Stomach (tissue), 9 donors: ENCODE results near the gene HPS1. TPM values are rescaled to one million over a fixed set of nuclear protein-coding genes. Genes with fewer than 3 reads are reported as not detected.

Experiments used
- DNase-seq, 2 donors: peaks; one replicate each; pipeline versions ENCODE4 v3.0.0 to v3.0.0-alpha.2; 2013 to 2019
- H3K27ac ChIP-seq, 5 donors: fragments of 200-600 bp in 4 of 5; sonication (generic) in 4 of 5; one replicate each; pipeline ENCODE4 v1.5.1; 2013 to 2019; ENCODE audit warnings: mild to moderate bottlenecking in 1 of 5, moderate library complexity in 1 of 5
- H3K27me3 ChIP-seq, 3 donors: fragments of 200-600 bp; sonication (generic); one replicate each; pipeline ENCODE4 v1.5.1; 2017 to 2019; ENCODE audit warnings: mixed run types in 1 of 3
- H3K36me3 ChIP-seq, 4 donors: fragments of 200-600 bp; sonication (generic); 1 replicate in 3 of 4; 2 replicates in 1 of 4; pipeline ENCODE4 v1.5.1; 2016 to 2019
- H3K4me1 ChIP-seq, 4 donors: fragments of 200-600 bp; sonication (generic); one replicate each; pipeline ENCODE4 v1.5.1; 2016 to 2019
- H3K4me3 ChIP-seq, 4 donors: fragments of 200-600 bp; sonication (generic) in 3 of 4; one replicate each; pipeline ENCODE4 v1.5.1; 2016 to 2019; ENCODE audit warnings: mild to moderate bottlenecking in 1 of 4
- H3K9me3 ChIP-seq, 4 donors: fragments of 200-600 bp; sonication (generic); one replicate each; pipeline ENCODE4 v1.5.1; 2016 to 2019
- CTCF ChIP-seq, 7 experiments: fragments of 450-650 bp in 4 of 7; fragments of 200-600 bp in 3 of 7; sonication (generic) in 3 of 7; IDR thresholded peaks; one replicate each; pipeline ENCODE4 v1.5.1; 2016 to 2019; ENCODE audit warnings: antibody characterized with exemption in 7 of 7, control low read depth in 2 of 7, mild to moderate bottlenecking in 1 of 7
- EP300 ChIP-seq: sonication (generic); formaldehyde crosslinking; IDR thresholded peaks from one replicate; pipeline ENCODE4 v1.6.1; 2017; ENCODE audit warnings: antibody characterized with exemption
- POLR2A ChIP-seq, 4 donors: fragments of 450-650 bp; IDR thresholded peaks; one replicate each; pipeline ENCODE4 v1.6.1; 2016; ENCODE audit warnings: antibody characterized with exemption in 4 of 4, control low read depth in 2 of 4, mild to moderate bottlenecking in 1 of 4, moderate library complexity in 1 of 4
- POLR2AphosphoS5 ChIP-seq, 3 donors: sonication (generic); formaldehyde crosslinking; IDR thresholded peaks; one replicate each; pipeline ENCODE4 v1.6.1; 2016; ENCODE audit warnings: antibody characterized with exemption in 3 of 3
- WGBS, 5 donors: extraction: QIAGEN DNeasy Blood & Tissue Kit in 3 of 5; methylation state at CpG; one replicate each; pipeline versions ENCODE4 v1.1.5 to v1.1.7; 2013 to 2018; 5-methylcytosine and 5-hydroxymethylcytosine counted together
- intact Hi-C: fragments of 100-400 bp; cut with DNase I; formaldehyde crosslinking; loops from one replicate; pipeline ENCODE4 v1.15.1; 2023; ENCODE audit warnings: low total_unique reads
- polyA plus RNA-seq, 3 donors: library from polyadenylated mRNA; stranded (reverse); fragments of 200-250 nt; gene quantifications; one replicate each; pipeline ENCODE4 v1.2.3, GENCODE V29; 2013
- total RNA-seq, 5 donors: library from RNA; depleted of rRNA; stranded (reverse); fragments of >200 nt; gene quantifications; one replicate each; pipeline versions ENCODE4 v1.1.0 to v1.2.3, GENCODE V29; 2014 to 2016
- donor health status: healthy with polysubstance abuse.
- donor health status: Bipolar disorder and iron deficiency.
- donor health status: healthy.

The HPS1 gene
- total and polyA plus RNA-seq, 8 donors = 15.1 to 140 (median 49.1) TPM

GRCh38 chr10:98458809-98459784 is 12.4 kb upstream of the HPS1 start:
- TF ChIP-seq POLR2AphosphoS5 (IDR thresholded peaks at IDR 0.05) = no peak
- no peak for TF ChIP-seq EP300
- no peak for TF ChIP-seq CTCF (IDR thresholded peaks at IDR 0.05)
- no peak for TF ChIP-seq POLR2A (IDR thresholded peaks at IDR 0.05)
- H3K36me3 ChIP-seq = no peaks in the 10 kb centered on the region
- no peaks in the 10 kb centered on the region for H3K9me3 ChIP-seq
- no peak overlapping the region for H3K4me3 ChIP-seq
- intact Hi-C loops = no loop called here
- H3K4me1 ChIP-seq = peaks cover 0 to 14% (median 7%) of the 10 kb centered on the region in 4 donors
- no peak for DNase-seq
- H3K27ac ChIP-seq = no peak overlapping the region
- H3K27me3 ChIP-seq = peaks cover 0 to 6% (median 0%) of the 10 kb centered on the region in 3 donors
- WGBS, 5 donors = 83 to 91% (median 86%) methylated on average over 15 of the region's 15 CpGs

GRCh38 chr10:98457721-98458120 is 11.0 kb upstream of the HPS1 start:
- intact Hi-C loops = no loop called here
- H3K4me3 ChIP-seq = no peak overlapping the region
- no peak for DNase-seq
- no peak overlapping the region for H3K27ac ChIP-seq
- H3K27me3 ChIP-seq = peaks cover 0 to 6% (median 0%) of the 10 kb centered on the region in 3 donors
- no peak for TF ChIP-seq POLR2AphosphoS5 (IDR thresholded peaks at IDR 0.05)
- TF ChIP-seq CTCF (IDR thresholded peaks at IDR 0.05) = no peak
- no peak for TF ChIP-seq EP300
- TF ChIP-seq POLR2A (IDR thresholded peaks at IDR 0.05) = no peak
- H3K9me3 ChIP-seq = no peaks in the 10 kb centered on the region
- H3K4me1 ChIP-seq = peaks cover 0 to 14% (median 7%) of the 10 kb centered on the region in 4 donors
- no peaks in the 10 kb centered on the region for H3K36me3 ChIP-seq
- 37 to 48% (median 42%) methylated on average over 7 to 8 of the region's 8 CpGs for WGBS, 5 donors

GRCh38 chr10:98456686-98457482 is 10.1 kb upstream of the HPS1 start:
- Histone ChIP-seq H3K36me3 (no peaks in the 10 kb centered on the region), H3K27me3 (peaks cover 0 to 6% (median 0%) of the 10 kb centered on the region in 3 donors), H3K27ac (no peak overlapping the region), H3K4me1 (peaks cover 0 to 14% (median 7%) of the 10 kb centered on the region in 4 donors), H3K9me3 (no peaks in the 10 kb centered on the region), H3K4me3 (no peak overlapping the region)
- TF ChIP-seq POLR2A (IDR thresholded peaks at IDR 0.05) = no peak
- TF ChIP-seq CTCF (IDR thresholded peaks at IDR 0.05) = no peak
- no peak for TF ChIP-seq POLR2AphosphoS5 (IDR thresholded peaks at IDR 0.05)
- TF ChIP-seq EP300 = no peak
- DNase-seq = no peak
- 71 to 79% (median 76%) methylated on average over 12 of the region's 12 CpGs for WGBS, 5 donors
- intact Hi-C loops = no loop called here

- Histone ChIP-seq H3K27ac (no peak overlapping the region), H3K36me3 (no peaks in the 10 kb centered on the region), H3K4me1 (peaks cover 0 to 10% (median 5%) of the 10 kb centered on the region in 4 donors), H3K27me3 (peaks cover 0 to 6% (median 0%) of the 10 kb centered on the region in 3 donors), H3K4me3 (no peak overlapping the region), H3K9me3 (no peaks in the 10 kb centered on the region)
- TF ChIP-seq POLR2AphosphoS5 (IDR thresholded peaks at IDR 0.05) (no peak), POLR2A (IDR thresholded peaks at IDR 0.05) (no peak), CTCF (IDR thresholded peaks at IDR 0.05) (no peak), EP300 (no peak)
- no peak for DNase-seq
- intact Hi-C loops = no loop called here
- 87 to 97% (median 95%) methylated on average over 3 to 4 of the region's 4 CpGs for WGBS, 5 donors
Measured at GRCh38 chr10:98456043-98456570, 9.4 kb upstream of the HPS1 start.
